HEK293 (cell line): ENCODE data around the gene SLC18B1.

ENCODE experiments used
- HOXD13 ChIP-seq: sonication (generic); formaldehyde crosslinking; IDR thresholded peaks from 2 replicates; pipeline ENCODE4 v1.8.0; 2022; ENCODE audit warnings: missing genetic modification reagents, borderline replicate concordance
- ZNF155 ChIP-seq: fragments of 450-650 bp; formaldehyde crosslinking; IDR thresholded peaks from 2 replicates; pipeline ENCODE4 v1.5.1; 2016; ENCODE audit warnings: missing biosample characterization, missing genetic modification characterization
- ZNF292 ChIP-seq: fragments of 450-650 bp; formaldehyde crosslinking; IDR thresholded peaks from 2 replicates; pipeline ENCODE4 v1.5.1; 2016; ENCODE audit warnings: low read depth, missing biosample characterization, missing genetic modification characterization, borderline replicate concordance
- ZNF501 ChIP-seq: fragments of 450-650 bp; formaldehyde crosslinking; IDR thresholded peaks from 2 replicates; pipeline ENCODE4 v1.5.1; 2016; ENCODE audit warnings: missing biosample characterization, missing genetic modification characterization
- ZNF510 ChIP-seq: fragments of 450-650 bp; formaldehyde crosslinking; IDR thresholded peaks from 2 replicates; pipeline ENCODE4 v1.5.1; 2018; ENCODE audit warnings: mild to moderate bottlenecking, missing genetic modification characterization, missing biosample characterization; ENCODE audit not compliant: insufficient replicate concordance
- TF ChIP-seq, protein P1 (sequence below): fragments of 450-650 bp; formaldehyde crosslinking; IDR thresholded peaks from 2 replicates; pipeline ENCODE4 v1.5.1; 2016; ENCODE audit warnings: missing biosample characterization, missing genetic modification characterization
- TF ChIP-seq, protein P2 (sequence below): fragments of 450-650 bp; formaldehyde crosslinking; IDR thresholded peaks from 2 replicates; pipeline ENCODE4 v1.5.1; 2016; ENCODE audit warnings: missing biosample characterization, missing genetic modification characterization

DNA sequence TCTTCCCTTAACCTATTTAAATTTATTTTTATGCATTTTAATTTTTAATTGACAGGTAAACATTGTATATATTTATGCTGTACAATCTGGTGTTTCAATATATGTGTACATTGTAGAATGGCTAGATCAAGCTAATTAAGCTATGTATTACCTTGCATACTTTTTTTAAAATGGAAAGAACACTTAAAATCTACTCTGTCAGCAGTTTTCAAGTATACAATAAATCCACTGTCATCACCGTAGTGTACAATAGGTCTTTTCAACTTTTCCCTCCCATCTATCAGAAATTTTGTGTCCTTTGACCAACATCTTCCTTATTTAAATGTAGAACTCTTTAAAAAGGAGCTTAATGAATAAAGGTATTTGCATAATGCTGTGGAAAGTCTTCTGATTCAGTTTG, 43.5 kb upstream of the SLC18B1 start:
- TF ChIP-seq, protein P1, sequence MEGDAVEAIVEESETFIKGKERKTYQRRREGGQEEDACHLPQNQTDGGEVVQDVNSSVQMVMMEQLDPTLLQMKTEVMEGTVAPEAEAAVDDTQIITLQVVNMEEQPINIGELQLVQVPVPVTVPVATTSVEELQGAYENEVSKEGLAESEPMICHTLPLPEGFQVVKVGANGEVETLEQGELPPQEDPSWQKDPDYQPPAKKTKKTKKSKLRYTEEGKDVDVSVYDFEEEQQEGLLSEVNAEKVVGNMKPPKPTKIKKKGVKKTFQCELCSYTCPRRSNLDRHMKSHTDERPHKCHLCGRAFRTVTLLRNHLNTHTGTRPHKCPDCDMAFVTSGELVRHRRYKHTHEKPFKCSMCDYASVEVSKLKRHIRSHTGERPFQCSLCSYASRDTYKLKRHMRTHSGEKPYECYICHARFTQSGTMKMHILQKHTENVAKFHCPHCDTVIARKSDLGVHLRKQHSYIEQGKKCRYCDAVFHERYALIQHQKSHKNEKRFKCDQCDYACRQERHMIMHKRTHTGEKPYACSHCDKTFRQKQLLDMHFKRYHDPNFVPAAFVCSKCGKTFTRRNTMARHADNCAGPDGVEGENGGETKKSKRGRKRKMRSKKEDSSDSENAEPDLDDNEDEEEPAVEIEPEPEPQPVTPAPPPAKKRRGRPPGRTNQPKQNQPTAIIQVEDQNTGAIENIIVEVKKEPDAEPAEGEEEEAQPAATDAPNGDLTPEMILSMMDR (tag by site-specific recombination) = no peak
- no peak for TF ChIP-seq ZNF155 (tag by site-specific recombination)
- no peak for TF ChIP-seq ZNF501 (tag by site-specific recombination)
- TF ChIP-seq, protein P2, sequence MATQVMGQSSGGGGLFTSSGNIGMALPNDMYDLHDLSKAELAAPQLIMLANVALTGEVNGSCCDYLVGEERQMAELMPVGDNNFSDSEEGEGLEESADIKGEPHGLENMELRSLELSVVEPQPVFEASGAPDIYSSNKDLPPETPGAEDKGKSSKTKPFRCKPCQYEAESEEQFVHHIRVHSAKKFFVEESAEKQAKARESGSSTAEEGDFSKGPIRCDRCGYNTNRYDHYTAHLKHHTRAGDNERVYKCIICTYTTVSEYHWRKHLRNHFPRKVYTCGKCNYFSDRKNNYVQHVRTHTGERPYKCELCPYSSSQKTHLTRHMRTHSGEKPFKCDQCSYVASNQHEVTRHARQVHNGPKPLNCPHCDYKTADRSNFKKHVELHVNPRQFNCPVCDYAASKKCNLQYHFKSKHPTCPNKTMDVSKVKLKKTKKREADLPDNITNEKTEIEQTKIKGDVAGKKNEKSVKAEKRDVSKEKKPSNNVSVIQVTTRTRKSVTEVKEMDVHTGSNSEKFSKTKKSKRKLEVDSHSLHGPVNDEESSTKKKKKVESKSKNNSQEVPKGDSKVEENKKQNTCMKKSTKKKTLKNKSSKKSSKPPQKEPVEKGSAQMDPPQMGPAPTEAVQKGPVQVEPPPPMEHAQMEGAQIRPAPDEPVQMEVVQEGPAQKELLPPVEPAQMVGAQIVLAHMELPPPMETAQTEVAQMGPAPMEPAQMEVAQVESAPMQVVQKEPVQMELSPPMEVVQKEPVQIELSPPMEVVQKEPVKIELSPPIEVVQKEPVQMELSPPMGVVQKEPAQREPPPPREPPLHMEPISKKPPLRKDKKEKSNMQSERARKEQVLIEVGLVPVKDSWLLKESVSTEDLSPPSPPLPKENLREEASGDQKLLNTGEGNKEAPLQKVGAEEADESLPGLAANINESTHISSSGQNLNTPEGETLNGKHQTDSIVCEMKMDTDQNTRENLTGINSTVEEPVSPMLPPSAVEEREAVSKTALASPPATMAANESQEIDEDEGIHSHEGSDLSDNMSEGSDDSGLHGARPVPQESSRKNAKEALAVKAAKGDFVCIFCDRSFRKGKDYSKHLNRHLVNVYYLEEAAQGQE = no peak
- TF ChIP-seq ZNF510 = no peak
- no peak for TF ChIP-seq ZNF292 (tag by site-specific recombination)
- TF ChIP-seq HOXD13 (CRISPR knock-in tag) = no peak
